IPS-NIHi11 (cell line): ENCODE data around the gene UGT1A4.

Experiments
- DNase-seq: peaks from one replicate; pipeline ENCODE4 v3.0.0; 2012; ENCODE audit warnings: mixed read lengths, low spot score

Gene UGT1A4

DNA sequence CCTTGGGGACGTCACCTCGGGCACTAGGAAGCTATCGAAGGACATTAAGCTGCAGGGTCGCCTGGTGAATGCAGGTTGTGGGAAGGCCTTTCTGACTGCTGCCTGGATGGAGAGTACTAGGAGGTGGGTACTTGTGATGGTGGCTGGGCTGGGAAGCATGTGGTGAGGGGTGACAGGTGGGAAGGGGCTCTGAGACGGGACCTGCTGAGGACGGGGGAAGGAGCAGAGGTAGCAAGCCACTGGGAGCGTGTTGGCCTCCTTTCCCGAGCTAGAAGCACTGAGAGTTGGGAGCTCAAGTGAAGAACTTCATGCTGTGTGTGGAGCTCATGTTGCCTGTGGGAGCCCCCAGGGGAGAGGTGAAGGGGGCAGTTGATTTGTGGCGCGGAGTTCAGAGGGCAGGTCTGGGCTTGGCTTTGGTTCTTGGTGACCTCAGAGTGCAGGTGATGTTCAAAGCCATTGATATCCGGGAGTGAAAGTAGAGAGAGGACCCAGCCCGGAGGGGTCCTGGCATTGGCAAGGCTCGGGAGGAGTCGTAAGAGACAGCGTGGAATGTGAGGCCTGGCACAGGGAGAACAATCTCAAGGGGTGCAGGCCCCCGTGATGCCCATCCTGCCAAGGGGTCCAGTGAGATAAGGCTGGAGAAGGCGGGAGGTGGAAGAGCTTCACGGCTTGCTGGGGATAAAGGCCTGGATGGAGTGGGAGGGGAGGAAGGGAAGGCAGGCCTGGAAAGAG, 72.8 kb downstream of the UGT1A4 start:
- DNase-seq: peak; percentile 2

DNA sequence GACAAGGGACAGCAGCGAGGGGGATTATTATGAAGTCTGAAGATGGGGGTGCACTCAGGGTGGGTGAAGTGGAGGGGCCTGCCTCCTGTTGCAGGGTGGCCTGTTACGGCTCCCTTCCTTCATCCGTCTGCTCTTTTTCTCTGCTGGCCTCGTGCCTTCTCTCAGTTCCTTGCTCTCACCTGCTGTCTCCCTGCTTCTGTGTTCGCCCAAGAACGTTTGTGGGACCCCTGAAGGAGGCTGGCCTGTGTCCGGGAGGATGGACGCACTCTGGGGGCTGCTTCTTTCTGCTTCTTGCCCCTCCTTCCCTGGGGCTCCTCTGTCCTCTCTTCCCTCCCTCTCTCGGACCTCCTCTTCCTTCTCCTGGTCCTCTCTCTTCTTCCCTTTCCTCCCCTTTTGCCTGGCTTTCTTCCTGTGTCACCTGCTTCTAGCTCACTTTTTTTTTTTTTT, 73.4 kb downstream of the UGT1A4 start:
- no peak for DNase-seq

DNA sequence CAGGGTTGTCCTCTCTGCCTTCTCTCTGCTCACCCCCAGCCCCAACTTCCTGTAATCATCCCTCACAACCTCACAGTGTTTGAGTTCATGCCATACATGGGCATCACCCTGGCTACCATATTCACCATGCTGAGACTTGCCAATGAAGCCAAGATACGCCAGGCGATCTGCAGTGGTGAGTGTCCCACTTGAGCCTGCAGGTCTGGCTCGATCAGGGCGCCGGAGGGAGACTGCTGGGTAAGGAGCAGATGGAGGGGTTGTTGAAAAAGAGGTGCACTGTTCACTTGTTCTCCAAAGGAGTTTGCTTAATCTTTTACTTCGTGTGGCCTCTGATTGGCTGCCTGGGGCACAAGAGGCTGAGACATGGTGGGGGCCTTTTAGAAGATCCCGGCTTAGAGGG, 74.2 kb downstream of the UGT1A4 start:
- no peak for DNase-seq

DNA sequence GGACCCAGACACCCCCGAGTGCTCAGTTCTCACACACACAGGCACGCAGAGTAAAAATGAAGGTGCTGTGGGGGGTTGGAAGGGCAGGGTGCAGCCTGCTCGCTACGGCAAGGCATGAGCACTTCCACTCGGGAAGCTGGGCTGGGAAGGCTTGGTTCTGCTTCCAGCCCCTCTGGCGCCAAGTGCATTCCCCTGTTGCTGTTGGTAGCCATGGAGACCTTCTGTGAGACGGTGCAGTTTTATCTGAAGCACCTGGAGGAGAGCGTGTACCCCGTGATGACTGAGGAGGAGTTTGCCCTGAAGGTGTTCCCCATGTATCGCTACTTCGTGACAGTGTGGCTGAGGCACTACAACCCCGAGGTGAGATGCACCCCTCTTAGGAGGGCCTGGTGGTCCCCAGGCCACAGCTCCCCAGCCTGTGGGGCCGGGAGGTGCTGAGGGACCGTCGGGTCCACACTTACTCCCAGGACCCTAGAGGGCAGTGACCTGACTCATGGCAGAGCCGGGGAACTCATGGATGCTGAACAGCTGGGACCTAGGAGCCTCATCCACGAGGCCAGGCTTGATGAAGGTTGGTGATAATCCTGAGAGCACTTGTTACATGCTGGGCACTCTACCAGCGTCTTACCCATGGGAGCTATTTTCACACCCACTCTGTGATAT, 75.1 kb downstream of the UGT1A4 start:
- no peak for DNase-seq

DNA sequence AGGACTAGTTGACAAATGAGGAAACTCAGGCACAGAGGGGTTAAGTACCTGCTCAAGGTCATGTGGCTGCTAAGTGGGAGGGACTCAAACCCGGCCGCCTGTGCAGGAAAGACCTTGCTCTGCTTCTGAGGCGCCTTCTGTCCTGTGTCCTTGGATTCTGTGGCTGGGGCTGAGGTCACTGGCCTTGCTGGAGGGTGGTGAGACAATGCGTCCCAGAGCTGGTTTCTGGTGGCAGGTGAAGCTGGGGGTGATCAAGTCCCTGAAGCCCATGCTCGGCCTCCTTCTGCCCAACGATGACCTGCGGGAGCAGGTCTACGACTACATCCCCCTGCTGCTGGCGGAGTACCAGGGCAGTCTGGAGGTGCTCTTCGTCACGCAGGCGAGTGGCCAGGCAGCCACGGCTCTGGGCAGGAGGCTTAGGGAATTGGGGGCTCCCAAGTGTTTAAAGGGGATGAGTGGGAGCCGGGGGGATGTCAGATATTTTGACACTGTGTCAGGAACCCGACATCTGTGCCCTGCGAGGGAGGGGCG, 75.7 kb downstream of the UGT1A4 start:
- no peak for DNase-seq

DNA sequence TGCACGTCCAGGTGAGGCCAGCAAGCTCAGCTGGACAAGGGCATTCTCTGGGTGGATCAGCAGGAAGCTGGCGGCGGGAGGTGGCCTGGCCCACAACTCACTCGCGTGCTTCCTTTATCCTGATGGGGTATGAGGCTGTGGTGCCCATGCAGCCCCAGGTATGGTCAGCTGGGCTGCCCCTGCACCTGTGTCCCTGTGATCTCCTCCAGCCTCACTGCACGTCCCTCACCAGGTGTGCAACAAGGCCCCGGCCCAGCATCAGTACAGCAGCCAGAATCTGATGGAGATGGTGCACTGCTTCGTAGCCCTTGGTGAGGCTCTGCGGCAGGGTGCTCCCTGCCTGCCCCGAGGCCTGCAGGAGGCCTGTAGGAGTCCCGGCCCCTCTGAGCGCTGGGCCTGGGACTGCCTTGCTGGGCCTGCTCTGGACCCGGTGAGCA, 77.2 kb downstream of the UGT1A4 start:
- DNase-seq: no peak

DNA sequence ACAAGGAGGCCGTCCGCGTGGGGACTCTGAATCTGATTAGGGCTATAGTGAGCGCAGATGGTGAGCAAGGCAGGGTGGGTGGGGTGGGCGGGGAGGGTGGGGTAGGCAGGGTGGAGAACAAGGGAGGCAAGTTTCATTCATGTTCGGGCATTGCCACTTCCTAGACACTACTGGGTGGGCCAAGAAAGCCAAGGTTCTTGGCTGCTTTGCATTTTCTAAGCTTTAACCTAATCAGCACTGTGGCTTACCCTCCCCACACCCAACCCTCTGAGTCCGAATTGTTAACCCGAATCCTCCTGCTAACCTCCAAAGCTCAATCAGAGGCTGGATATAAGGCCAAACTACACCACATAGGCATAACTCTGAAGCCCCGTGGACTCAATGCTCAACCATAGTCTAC, 77.7 kb downstream of the UGT1A4 start:
- DNase-seq: no peak

DNA sequence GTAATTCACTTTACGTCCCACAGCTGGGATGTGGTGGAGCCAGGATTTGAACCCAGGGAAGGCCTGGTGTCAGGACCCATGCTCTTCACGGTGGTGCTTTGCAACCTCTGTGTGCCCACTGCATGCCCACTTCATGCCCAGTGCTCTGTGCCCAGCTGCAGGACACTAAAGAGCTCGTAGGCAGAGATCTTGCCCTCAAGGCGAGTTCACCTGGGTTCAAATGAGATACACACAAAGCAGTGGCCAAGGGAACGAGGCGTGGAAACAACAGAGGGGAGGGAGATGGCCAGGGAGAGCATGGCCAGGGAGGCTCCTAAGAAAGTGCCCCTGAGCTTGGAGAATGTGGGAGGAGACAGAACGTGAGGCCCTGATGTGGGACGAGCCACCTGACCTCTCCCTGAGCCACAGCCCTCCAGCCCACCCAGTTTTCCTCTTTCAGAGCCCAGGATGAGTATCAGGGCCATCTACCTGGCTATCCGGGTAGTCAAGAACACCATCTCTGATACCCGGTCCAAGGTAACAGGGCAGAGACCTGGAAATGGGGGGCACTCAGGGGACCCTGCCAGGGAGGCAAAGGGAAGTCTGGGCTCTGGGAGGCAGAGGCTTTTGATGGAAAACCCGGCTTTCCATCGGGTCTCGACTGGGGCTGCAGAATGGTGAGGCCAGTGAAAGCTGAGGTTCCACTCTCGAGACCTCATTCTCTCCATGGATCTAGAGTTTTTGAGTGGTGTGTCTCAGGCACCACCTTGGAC, 80.0 kb downstream of the UGT1A4 start:
- DNase-seq: no peak

DNA sequence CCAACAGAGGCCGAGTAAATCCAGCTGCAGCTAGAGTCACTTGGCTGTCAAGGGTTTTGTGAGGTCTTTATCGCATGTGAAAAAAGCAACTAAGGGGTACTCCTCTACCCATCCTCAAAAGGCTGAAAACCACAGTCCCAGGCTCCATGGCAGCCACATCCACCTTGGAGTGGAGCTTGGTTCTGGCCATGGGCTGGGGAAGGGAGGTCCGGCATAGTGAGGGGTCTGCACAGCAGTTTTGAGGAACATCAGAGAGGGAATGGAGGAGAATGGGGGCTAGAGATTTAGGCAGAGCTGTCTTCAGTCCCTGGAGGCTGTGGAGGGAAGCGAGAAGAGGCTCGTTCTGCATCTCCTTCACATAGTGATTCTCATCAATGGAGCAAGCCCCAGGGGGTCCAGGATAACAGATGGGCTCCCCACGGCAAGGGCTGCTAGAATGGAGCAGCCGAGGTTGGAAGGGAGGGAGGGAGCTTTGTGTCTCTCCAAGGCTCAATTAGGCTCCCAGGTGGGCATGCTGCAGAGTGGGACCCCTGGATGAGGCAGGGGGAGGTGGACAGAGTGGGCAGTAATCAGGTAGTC, 80.6 kb downstream of the UGT1A4 start:
- DNase-seq: no peak

DNA sequence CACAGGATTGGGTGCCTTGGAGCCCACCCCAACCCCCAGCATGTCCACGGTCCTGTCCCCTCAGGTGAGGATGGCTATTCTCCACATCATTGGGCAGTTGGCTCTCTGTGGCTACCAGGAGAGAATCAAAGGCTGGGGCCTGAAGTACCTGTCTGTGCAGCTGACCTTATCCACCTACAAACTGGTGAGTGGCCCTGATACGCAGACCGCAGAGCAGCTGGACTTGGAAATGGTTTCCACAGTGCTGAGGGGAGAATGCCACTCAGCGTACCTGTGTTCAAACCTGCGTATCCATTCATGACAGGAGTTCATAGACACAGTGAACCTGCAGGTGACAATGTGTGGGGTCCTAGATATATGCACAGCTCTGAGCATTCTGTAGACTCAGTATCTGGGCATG, 81.2 kb downstream of the UGT1A4 start:
- DNase-seq: no peak

DNA sequence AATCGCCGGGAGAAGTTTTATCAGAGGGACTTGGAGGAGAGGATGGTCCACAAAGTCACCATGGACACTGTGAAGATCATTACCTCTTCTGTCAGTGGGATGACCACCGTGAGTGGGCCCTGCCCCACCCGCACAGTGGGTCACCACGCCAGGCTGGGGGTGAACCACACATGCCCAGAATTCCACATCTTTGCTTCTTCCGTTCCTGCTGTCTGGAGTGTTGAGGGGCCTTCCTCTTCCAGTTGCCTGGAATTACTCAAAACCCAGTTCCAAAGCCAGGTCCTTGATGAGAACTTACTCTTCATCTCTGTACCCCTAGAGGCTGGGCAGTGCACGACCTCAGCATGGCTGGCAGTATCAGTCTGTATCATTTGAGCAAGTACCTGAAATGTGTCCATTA, 81.7 kb downstream of the UGT1A4 start:
- no peak for DNase-seq

DNA sequence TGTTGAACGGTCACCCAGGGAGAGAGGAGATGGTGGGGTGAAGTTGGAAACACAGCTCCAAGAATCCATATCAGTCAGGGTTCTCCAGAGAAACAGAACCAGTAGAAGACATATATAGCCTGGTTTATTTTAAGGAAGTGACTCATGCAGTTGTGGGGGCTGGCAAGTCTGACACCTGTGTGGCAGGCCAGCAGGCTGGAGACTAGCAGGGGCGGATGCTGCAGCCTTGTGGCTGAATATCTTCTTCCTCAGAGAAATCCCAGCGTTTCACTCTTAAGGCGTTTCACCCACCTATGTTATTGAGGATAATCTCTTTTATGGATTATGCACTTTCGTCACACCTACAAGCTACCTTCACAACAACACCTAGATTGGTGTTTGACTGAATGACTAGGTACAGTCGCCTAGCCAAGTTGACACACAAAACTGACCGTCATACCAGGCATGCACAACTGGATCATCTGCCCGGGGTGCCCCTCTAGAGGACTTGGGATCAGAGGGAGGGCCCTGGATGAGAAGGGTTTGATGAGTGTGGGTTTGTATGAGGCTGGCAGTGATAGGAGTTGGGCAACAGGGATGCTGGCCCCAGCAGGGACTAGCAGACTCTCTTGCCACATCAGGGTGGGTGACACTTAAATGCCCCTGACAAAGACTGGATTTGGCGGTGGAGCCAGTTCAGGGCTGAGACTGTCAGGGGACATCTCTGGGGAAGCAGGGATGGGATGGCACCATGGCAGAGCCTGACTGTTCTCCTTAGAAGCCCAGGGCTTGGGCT, 83.0 kb downstream of the UGT1A4 start:
- no peak for DNase-seq

DNA sequence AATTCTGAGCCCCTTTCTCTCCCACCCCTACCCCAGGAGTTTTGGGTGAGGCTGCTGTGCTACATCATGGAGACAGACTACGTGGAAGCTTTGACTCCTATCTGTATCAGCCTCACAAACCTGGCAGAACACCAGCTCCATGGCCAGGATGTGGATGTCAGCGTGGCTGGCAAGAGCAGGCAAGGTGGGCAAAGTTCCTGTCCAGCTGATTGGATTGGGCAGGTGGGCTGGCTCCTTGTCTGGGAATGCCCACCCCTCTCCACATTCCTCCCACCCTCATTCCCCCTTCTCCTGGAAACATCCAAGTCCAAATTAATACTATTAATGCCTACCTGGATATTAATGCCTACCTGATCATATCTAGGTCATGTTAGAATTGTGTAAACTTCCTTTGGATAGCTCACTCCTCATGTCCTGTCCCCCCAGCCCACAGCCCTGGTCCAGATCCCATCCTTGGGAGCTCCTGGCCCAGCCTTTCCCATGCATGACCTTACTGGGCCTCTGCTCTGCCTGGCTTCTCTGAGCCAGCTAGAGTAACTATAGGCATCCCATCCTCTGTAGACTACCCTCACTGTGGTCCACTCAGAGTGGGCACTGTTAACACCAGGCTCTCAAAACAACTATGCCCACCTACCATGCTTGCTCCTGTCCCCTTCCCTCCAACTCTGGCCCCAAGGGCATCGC, 83.7 kb downstream of the UGT1A4 start:
- no peak for DNase-seq

DNA sequence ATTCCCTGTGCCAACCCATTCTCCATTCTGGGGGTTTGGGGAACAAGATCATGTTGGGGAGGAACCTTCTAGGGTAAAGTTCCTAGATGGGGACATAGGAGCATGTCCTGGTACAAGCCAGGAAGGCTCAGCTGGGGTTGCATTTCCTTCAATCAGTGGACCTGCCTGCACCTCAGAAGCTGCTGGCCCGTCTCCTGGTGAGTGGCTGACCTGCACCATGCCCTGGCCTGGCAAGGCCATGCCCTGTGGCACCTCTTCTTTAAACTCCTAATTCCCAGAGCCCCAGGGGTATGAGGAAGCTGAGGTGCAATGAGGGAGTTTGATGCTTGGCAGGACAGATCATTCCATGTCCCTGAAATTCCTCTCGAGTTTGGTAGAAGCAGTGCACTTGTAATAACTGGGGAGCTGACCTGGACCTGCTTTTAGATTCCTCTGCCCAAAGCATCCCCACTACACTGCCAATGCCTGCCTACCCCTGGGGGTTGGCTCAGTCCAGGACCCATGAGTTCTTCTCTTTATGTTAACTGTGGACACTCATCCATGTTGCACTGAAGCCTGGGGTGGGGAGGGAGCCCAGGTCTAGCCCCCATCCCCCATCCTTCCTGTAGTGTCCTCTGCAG, 84.9 kb downstream of the UGT1A4 start:
- no peak for DNase-seq

DNA sequence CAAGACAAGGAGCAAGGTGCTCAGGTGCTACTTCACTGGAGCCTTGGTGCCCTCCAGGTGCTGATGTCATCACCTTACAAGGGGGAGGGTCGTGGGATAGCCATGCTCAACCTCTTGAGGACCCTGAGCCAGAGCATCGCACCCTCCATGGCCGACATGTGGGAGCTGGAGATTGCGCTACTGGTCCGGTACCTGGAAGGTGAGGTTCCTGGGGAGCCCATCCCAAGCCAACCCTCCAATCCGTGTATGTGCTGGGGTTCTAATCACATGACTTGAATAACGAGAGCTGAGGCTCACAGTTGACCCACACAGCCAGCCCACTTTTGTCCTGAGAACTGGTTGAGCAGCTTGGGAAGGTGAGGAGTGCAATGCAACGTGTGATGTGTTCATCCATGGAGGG, 85.5 kb downstream of the UGT1A4 start:
- DNase-seq: no peak

DNA sequence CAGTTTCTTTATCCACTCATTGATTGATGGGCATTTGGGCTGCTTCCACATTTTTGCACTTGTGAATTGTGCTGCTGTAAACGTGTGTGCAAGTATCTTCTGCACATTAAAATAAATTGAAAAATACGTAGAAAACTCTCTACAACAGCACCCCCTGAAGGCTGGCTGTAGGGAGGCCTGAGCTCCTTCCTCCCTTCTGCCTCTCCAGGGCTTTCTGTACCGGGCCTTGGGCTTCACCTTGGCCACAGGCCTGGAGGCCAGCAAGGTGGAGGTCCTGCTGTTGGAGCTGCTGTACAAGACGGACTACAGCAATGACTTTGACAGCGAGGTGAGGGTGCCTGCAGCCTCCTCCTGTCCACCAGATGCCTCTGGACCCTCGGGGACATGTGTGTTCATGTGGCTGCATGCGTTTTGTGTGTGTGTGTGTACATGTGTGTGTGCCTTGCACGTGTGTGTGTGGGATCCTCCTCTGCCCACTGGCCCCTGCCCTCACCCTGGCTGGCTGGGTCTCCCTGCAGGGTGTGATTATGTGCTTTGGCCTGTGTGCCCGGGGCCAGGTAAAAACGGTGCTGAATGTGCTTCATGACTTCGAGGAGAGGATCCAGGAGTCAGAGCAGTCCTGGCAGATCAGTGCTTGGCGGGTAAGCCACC, 88.8 kb downstream of the UGT1A4 start:
- DNase-seq: no peak

DNA sequence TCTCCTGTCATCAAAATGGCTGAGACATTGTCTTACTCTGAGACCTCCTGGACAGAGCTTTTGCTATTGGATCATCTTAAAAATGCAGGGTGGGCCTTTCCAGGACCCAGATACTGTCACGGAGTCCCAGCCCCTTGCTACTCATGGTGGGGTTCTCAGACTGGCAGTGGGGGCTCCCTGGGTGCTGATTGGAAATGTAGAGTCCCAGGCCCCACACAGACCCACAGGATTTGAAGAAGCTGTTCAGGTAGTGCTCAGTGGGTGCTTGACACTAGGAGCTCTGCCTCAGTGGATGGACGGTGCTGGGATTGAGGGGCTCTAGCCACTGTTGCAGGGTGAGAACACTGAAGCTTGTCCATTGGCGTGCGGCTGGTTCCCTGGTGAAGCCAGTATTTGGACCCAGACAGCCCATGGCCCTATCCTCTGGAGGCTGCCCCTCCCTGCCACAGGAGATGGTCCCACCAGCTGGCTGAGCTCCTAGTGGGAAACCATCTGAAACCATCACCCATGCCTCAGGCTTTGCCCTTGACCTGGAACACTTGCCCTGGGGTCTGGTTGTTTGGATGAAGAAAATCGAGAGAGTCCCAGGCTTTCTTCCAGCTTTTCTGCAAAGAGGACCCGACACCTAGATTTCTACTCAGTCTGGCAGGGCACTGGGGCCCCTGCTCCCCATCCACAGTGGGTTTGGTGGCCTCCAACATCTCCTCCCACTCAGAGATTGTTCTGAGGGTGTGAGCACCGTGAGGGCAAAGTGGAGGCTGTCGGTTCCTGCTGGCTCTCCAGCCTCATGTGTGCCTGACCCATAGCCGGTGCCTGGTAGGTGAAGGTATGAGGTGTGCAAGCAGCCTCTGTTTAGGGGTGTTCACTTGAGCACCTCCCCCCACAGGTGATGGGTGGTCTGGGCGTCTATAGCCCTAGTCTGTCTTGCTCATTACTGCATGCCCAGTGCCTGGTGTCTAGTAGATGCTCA, 89.7 kb downstream of the UGT1A4 start:
- DNase-seq: no peak

DNA sequence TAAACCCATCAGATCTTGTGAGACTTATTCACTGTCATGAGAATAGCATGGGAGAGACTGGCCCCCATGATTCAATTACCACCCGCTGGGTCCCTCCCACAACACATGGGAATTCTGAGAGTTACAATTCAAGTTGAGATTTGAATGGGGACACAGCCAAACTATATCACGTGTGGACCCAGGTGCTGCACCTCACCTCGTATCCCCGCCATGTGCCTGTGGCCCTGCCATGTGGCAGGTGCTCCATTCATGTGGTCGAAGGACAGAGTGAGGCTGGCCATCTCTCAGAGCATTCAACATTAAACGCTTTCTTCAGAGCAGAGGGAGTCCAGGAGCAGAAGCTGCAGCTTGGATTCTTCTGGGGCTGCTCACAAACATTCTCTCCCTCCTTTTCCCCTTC, 91.8 kb downstream of the UGT1A4 start:
- DNase-seq: no peak

DNA sequence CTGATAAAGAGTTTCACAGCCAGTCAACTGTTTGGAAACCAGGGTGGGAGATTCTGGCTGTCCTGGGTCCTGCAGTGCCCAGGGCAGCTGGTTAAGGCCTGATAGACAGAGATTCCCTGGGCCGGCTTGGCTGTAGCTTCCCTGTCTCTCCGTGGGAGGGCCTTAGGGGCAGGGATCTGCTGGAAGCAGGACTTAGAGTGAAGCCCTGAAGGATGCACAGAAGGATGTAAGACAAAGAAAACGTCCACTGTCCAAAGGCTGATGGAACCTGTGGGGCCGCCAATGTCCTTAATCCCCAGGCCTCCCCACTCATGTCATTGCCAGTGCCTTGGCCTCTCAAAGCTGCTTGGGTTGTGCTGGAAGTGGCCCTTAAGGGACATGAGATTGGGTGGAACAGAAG, 92.6 kb downstream of the UGT1A4 start:
- no peak for DNase-seq
